HEK293T (cell line): ENCODE results near the gene EPHB2.

Experiments
- BHLHE40 ChIP-seq: fragments of 450-650 bp; IDR thresholded peaks from 2 replicates; pipeline ENCODE4 v1.6.1; 2016; ENCODE audit warnings: mild to moderate bottlenecking, moderate library complexity, borderline replicate concordance
- ELF4 ChIP-seq: fragments of 450-650 bp; IDR thresholded peaks from 2 replicates; pipeline ENCODE4 v1.6.1; 2017; ENCODE audit warnings: antibody characterized with exemption
- FOXM1 ChIP-seq: fragments of 450-650 bp; IDR thresholded peaks from 2 replicates; pipeline ENCODE4 v1.6.1; 2017; ENCODE audit warnings: mild to moderate bottlenecking, borderline replicate concordance
- SP1 ChIP-seq: fragments of 450-650 bp; IDR thresholded peaks from 2 replicates; pipeline ENCODE4 v1.6.1; 2017
- ZNF384 ChIP-seq: fragments of 450-650 bp; IDR thresholded peaks from 2 replicates; pipeline ENCODE4 v1.6.1; 2016

GRCh38 chr1:22804969-22805671 is 94.5 kb downstream of the EPHB2 start:
- no peak for TF ChIP-seq ELF4
- no peak for TF ChIP-seq SP1
- TF ChIP-seq ZNF384 = no peak
- TF ChIP-seq FOXM1 = no peak
- TF ChIP-seq BHLHE40 = no peak
